Liver (tissue), 9 donors: Measurements from ENCODE around the gene SERPINA9. TPM values are rescaled to one million over a fixed set of nuclear protein-coding genes. Genes with fewer than 3 reads are reported as not detected.

ENCODE experiments used
- DNase-seq: peaks from one replicate; pipeline ENCODE4 v3.0.0-alpha.2; 2017; ENCODE audit warnings: low spot score
- H3K27ac ChIP-seq, 2 donors: one replicate each; pipeline ENCODE4 v1.7.0; 2013; ENCODE audit warnings: inconsistent platforms in 2 of 2, low read length in 2 of 2, control low read depth in 1 of 2, low read depth in 1 of 2, mild to moderate bottlenecking in 1 of 2
- H3K27me3 ChIP-seq, 4 donors: one replicate each; pipeline versions ENCODE4 v1.6.1 to v1.7.0; 2013; ENCODE audit warnings: low read length in 3 of 4, inconsistent platforms in 1 of 4, mild to moderate bottlenecking in 1 of 4, moderate library complexity in 1 of 4; ENCODE audit not compliant: control insufficient read depth in 4 of 4, insufficient read depth in 4 of 4
- H3K36me3 ChIP-seq, 4 donors: one replicate each; pipeline versions ENCODE4 v1.6.1 to v1.7.0; 2013; ENCODE audit warnings: low read length in 3 of 4, mild to moderate bottlenecking in 3 of 4, low read depth in 1 of 4, moderate library complexity in 1 of 4; ENCODE audit not compliant: control insufficient read depth in 4 of 4, insufficient read depth in 3 of 4
- H3K4me1 ChIP-seq, 4 donors: one replicate each; pipeline versions ENCODE4 v1.6.1 to v1.7.0; 2013; ENCODE audit warnings: low read length in 3 of 4, mild to moderate bottlenecking in 3 of 4, moderate library complexity in 1 of 4; ENCODE audit not compliant: control insufficient read depth in 4 of 4, insufficient read depth in 4 of 4
- H3K4me3 ChIP-seq, 3 donors: one replicate each; pipeline versions ENCODE4 v1.6.1 to v1.7.0; 2013; ENCODE audit warnings: low read length in 3 of 3, control low read depth in 1 of 3, low read depth in 1 of 3, mild to moderate bottlenecking in 1 of 3
- H3K9ac ChIP-seq, 2 donors: one replicate each; pipeline ENCODE4 v1.7.0; 2013; ENCODE audit warnings: low read length in 2 of 2, mild to moderate bottlenecking in 2 of 2, moderate library complexity in 2 of 2, control low read depth in 1 of 2, low read depth in 1 of 2
- H3K9me3 ChIP-seq, 4 donors: one replicate each; pipeline versions ENCODE4 v1.6.1 to v1.7.0; 2013; ENCODE audit warnings: low read length in 3 of 4; ENCODE audit not compliant: control insufficient read depth in 4 of 4
- ATF3 ChIP-seq: IDR thresholded peaks from 2 replicates; pipeline ENCODE4 v1.6.1; 2016; ENCODE audit warnings: antibody characterized with exemption
- CTCF ChIP-seq: fragments of 150-350 bp; IDR thresholded peaks from 2 replicates; pipeline ENCODE4 v1.5.1; 2017; ENCODE audit warnings: improper control_type of control experiment, low read depth, low read length; ENCODE audit not compliant: missing input control
- EGR1 ChIP-seq, 2 donors: IDR thresholded peaks; 2 replicates each; pipeline ENCODE4 v1.6.1; 2016 to 2018; ENCODE audit warnings: antibody characterized with exemption in 2 of 2, low read depth in 2 of 2
- FOXA1 ChIP-seq: IDR thresholded peaks from 2 replicates; pipeline ENCODE4 v1.6.1; 2016; ENCODE audit warnings: antibody characterized with exemption
- FOXA2 ChIP-seq: IDR thresholded peaks from 2 replicates; pipeline ENCODE4 v1.6.1; 2016; ENCODE audit warnings: antibody characterized with exemption
- GABPA ChIP-seq, 2 donors: IDR thresholded peaks in 1 of 2; conservative IDR thresholded peaks in 1 of 2; 2 replicates each; pipeline ENCODE4 v1.6.1; 2016; ENCODE audit warnings: antibody characterized with exemption in 2 of 2, mild to moderate bottlenecking in 1 of 2, moderate library complexity in 1 of 2
- HNF4A ChIP-seq, 2 donors: conservative IDR thresholded peaks; 2 replicates each; pipeline ENCODE4 v1.6.1; 2016; ENCODE audit warnings: antibody characterized with exemption in 2 of 2, mild to moderate bottlenecking in 2 of 2
- HNF4G ChIP-seq: IDR thresholded peaks from 2 replicates; pipeline ENCODE4 v1.6.1; 2016; ENCODE audit warnings: antibody characterized with exemption
- JUND ChIP-seq, 2 donors: IDR thresholded peaks; 2 replicates each; pipeline ENCODE4 v1.6.1; 2016; ENCODE audit warnings: antibody characterized with exemption in 2 of 2
- MAX ChIP-seq: IDR thresholded peaks from 2 replicates; pipeline ENCODE4 v1.6.1; 2016; ENCODE audit warnings: antibody characterized with exemption
- RAD21 ChIP-seq, 2 donors: IDR thresholded peaks; 2 replicates each; pipeline ENCODE4 v1.6.1; 2016; ENCODE audit warnings: antibody characterized with exemption in 2 of 2, mild to moderate bottlenecking in 2 of 2
- RXRA ChIP-seq, 2 donors: IDR thresholded peaks; 2 replicates each; pipeline ENCODE4 v1.6.1; 2017 to 2018; ENCODE audit warnings: antibody characterized with exemption in 2 of 2, mild to moderate bottlenecking in 1 of 2
- SP1 ChIP-seq: IDR thresholded peaks from 2 replicates; pipeline ENCODE4 v1.6.1; 2018; ENCODE audit warnings: antibody characterized with exemption, mild to moderate bottlenecking
- TAF1 ChIP-seq: conservative IDR thresholded peaks from 2 replicates; pipeline ENCODE4 v1.6.1; 2016; ENCODE audit warnings: antibody characterized with exemption, mild to moderate bottlenecking
- YY1 ChIP-seq: IDR thresholded peaks from 2 replicates; pipeline ENCODE4 v1.6.1; 2016; ENCODE audit warnings: antibody characterized with exemption, mild to moderate bottlenecking
- ZBTB33 ChIP-seq: IDR thresholded peaks from 2 replicates; pipeline ENCODE4 v1.6.1; 2016; ENCODE audit warnings: antibody characterized with exemption
- WGBS: extraction: QIAGEN DNeasy Blood & Tissue Kit; methylation state at CpG from one replicate; pipeline ENCODE4 v1.1.7; 2013; 5-methylcytosine and 5-hydroxymethylcytosine counted together
- polyA plus RNA-seq, 2 donors: library from polyadenylated mRNA; stranded (reverse) in 1 of 2; unstranded in 1 of 2; fragments of 200-250 nt in 1 of 2; fragments of >200 nt in 1 of 2; fragmentation: Nextera tagmentation in 1 of 2; extraction: Ambion mirVana in 1 of 2; gene quantifications; one replicate each; pipeline versions ENCODE4 v1.2.1 to v1.2.3, GENCODE V29; 2013 to 2015
- total RNA-seq, 2 donors: library from RNA; depleted of rRNA; stranded (reverse); fragments of >200 nt; gene quantifications; one replicate each; pipeline ENCODE4 v1.2.3, GENCODE V29; 2014
- donor health status: healthy.
- donor health status: healthy.
- donor health status: healthy.
- donor health status: healthy.
- donor health status: healthy.

Gene SERPINA9
- total and polyA plus RNA-seq, 4 donors, result not detected

- no peak overlapping the region for H3K27ac ChIP-seq
- H3K4me3 ChIP-seq, result no peak overlapping the region
- H3K27me3 ChIP-seq, result no peaks in the 10 kb centered on the region
- no peaks in the 10 kb centered on the region for H3K36me3 ChIP-seq
- no peaks in the 10 kb centered on the region for H3K9me3 ChIP-seq
- H3K9ac ChIP-seq, result no peak overlapping the region
- DNase-seq, result no peak
- WGBS, result 76% methylated on average over 1 of the region's 1 CpG
- peaks cover 2 to 21% (median 11%) of the 10 kb centered on the region in 4 donors for H3K4me1 ChIP-seq
- TF ChIP-seq HNF4G (no peak), SP1 (no peak), TAF1 (no peak), GABPA (IDR thresholded peaks at IDR 0.05 in 1 of 2, conservative IDR thresholded peaks at IDR 0.05 in 1 of 2) (no peak), JUND (IDR thresholded peaks at IDR 0.05) (no peak), RXRA (IDR thresholded peaks at IDR 0.05) (no peak), FOXA2 (no peak), CTCF (no peak), RAD21 (IDR thresholded peaks at IDR 0.05) (no peak), HNF4A (conservative IDR thresholded peaks at IDR 0.05) (no peak), ATF3 (no peak), FOXA1 (no peak), EGR1 (IDR thresholded peaks at IDR 0.05; ENCODE audit: low read depth in 2 of 2) (no peak), MAX (no peak), YY1 (no peak), ZBTB33 (no peak)
These were observed 17.9 kb downstream of the SERPINA9 start for GRCh38 chr14:94458096-94458495.

- 0% methylated on average over 1 of the region's 1 CpG for WGBS
- H3K9ac ChIP-seq, result no peak overlapping the region
- no peaks in the 10 kb centered on the region for H3K36me3 ChIP-seq
- TF ChIP-seq MAX (no peak), TAF1 (no peak), RXRA (IDR thresholded peaks at IDR 0.05) (peak in 1 of 2 donors; percentile 74), HNF4A (conservative IDR thresholded peaks at IDR 0.05) (peak in 1 of 2 donors; percentile 47), ZBTB33 (no peak)
- peaks cover 0 to 8% (median 2%) of the 10 kb centered on the region in 4 donors for H3K4me1 ChIP-seq
- H3K4me3 ChIP-seq, result no peak overlapping the region
- no peak for DNase-seq
- no peaks in the 10 kb centered on the region for H3K27me3 ChIP-seq
- H3K9me3 ChIP-seq, result no peaks in the 10 kb centered on the region
- H3K27ac ChIP-seq, result no peak overlapping the region
These were observed 20.1 kb downstream of the SERPINA9 start for GRCh38 chr14:94455928-94456327.
